ENCODE data around the gene PGAP1.

DNA sequence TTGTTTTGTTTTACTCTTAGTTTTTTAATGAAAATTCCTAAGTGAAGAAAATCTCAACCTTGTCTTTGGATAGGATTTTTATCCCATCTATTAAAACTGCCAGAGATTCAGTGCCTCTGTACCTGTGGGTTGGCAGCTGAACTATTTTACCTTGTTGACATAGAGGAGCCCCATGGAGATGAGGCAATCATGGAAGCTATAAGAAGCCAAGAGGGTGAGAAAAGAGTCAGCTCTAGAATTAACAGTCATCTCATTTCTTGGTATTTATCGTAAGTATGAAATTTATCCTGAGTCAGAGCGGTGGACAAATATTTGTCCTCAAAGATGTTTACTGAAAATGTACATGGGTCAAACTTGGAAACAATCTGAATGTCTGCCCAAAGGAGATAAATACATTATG is 35.8 kb upstream of the PGAP1 start:
- no peak for TF ChIP-seq POLR2A (IDR thresholded peaks at IDR 0.05)
- no peak for TF ChIP-seq CTCF (IDR thresholded peaks at IDR 0.05)

Data from uterus (tissue), 2 donors.